Karpas-422 (cell line): Measurements from ENCODE around the gene NDUFAF4. TPM values are rescaled to one million over a fixed set of nuclear protein-coding genes. Genes with fewer than 3 reads are reported as not detected.

Experiments
- DNase-seq: peaks from one replicate; pipeline ENCODE4 v3.0.0-alpha.2; 2015
- H2AFZ ChIP-seq: fragments of 200-600 bp; sonication (generic); 2 replicates; pipeline ENCODE4 v1.6.1; 2014; ENCODE audit warnings: antibody characterized with exemption, low read length, mixed read lengths
- H3K27ac ChIP-seq: fragments of 200-600 bp; sonication (generic); 2 replicates; pipeline ENCODE4 v1.5.1; 2014; ENCODE audit warnings: mild to moderate bottlenecking, low read length, moderate library complexity
- H3K27me3 ChIP-seq: fragments of 200-600 bp; sonication (generic); 2 replicates; pipeline ENCODE4 v1.6.1; 2014; ENCODE audit warnings: low read length, mixed read lengths
- H3K36me3 ChIP-seq: fragments of 200-600 bp; sonication (generic); 2 replicates; pipeline ENCODE4 v1.6.1; 2014; ENCODE audit warnings: low read length, mixed read lengths; ENCODE audit not compliant: insufficient read depth
- H3K4me1 ChIP-seq: fragments of 200-600 bp; sonication (generic); 2 replicates; pipeline ENCODE4 v1.6.1; 2014; ENCODE audit warnings: mild to moderate bottlenecking, low read length, mixed read lengths
- H3K4me2 ChIP-seq: fragments of 200-600 bp; sonication (generic); 2 replicates; pipeline ENCODE4 v1.6.1; 2014; ENCODE audit warnings: low read length, low read depth, mild to moderate bottlenecking; ENCODE audit not compliant: poor library complexity, severe bottlenecking
- H3K4me3 ChIP-seq: fragments of 200-600 bp; sonication (generic); 2 replicates; pipeline ENCODE4 v1.5.1; 2014; ENCODE audit warnings: mild to moderate bottlenecking, antibody characterized with exemption, low read length, mixed read lengths
- H3K79me2 ChIP-seq: fragments of 200-600 bp; sonication (generic); 2 replicates; pipeline ENCODE4 v1.6.1; 2014; ENCODE audit warnings: mild to moderate bottlenecking, low read length, mixed read lengths
- H3K9ac ChIP-seq: fragments of 200-600 bp; sonication (generic); 2 replicates; pipeline ENCODE4 v1.6.0; 2014; ENCODE audit warnings: low read length
- H3K9me2 ChIP-seq: fragments of 200-600 bp; sonication (generic), shearing (Covaris generic); replicated peaks from 2 replicates; pipeline ENCODE4 v1.6.0; 2014; ENCODE audit warnings: mild to moderate bottlenecking, low read length, moderate library complexity; ENCODE audit not compliant: insufficient read depth
- H3K9me3 ChIP-seq: fragments of 300-700, 200-600 bp; sonication (generic); 2 replicates; pipeline ENCODE4 v1.6.1; 2014; ENCODE audit warnings: low read length, mixed read lengths
- H4K20me1 ChIP-seq: fragments of 200-600 bp; sonication (generic); 2 replicates; pipeline ENCODE4 v1.6.1; 2014; ENCODE audit warnings: mild to moderate bottlenecking, antibody characterized with exemption, low read length, low read depth; ENCODE audit not compliant: insufficient read depth
- total RNA-seq: library from RNA; depleted of rRNA; stranded (reverse); fragments of >200 nt; shearing (Covaris generic); gene quantifications from 2 replicates; pipeline ENCODE4 v1.2.3, GENCODE V29; 2014; ENCODE audit warnings: low replicate concordance

Gene NDUFAF4
- total RNA-seq, 1 experiment from 2014 or later, result 45.5 TPM

DNA sequence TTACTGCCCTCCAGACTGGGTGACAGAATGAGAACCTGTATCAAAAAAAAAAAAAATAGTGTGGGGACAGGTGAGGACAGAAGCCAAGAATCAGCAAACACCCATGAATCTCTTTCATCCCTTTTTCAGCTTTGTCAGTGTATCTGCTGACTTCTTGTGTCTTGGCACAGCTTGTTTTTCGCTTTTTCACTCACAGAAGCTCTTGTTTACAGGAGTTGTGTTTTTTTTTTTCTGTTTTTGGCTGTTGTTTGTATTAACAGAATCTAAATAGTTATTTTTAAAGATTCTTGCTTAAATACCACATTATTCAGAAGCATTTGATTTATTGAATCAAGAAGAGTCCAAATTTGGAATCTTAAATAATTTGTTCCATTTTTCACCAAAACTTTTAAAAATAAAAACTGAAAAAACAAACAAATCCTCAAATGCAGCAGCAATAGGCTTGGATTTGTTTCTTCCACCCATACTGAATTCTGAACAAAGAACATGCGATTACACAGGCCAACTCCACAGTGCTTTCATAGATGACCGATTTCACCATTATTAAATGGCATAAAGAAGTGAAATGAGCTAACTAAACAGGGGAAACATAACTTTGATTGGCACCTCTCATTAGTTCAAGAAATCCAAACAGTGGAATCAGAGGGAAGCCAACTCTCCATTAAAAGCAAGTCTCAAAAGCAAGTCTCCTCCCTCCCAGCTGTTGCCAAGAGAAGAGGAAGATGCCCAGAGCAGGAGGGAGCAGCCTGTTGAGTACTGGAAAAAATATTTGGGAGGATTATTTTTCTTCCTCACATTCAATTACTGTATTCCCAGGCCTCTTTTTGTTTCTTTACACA, 33.3 kb downstream of the NDUFAF4 start:
- H4K20me1 ChIP-seq, result no peaks in the 10 kb centered on the region
- no peaks in the 10 kb centered on the region for H3K36me3 ChIP-seq
- no peak overlapping the region for H3K4me2 ChIP-seq
- H3K4me1 ChIP-seq, result no peaks in the 10 kb centered on the region
- H3K9me3 ChIP-seq, result no peaks in the 10 kb centered on the region
- no peak overlapping the region for H3K9ac ChIP-seq
- H3K27ac ChIP-seq, result no peak overlapping the region
- no peaks in the 10 kb centered on the region for H3K9me2 ChIP-seq
- DNase-seq, result no peak
- no peaks in the 10 kb centered on the region for H3K79me2 ChIP-seq
- H2AFZ ChIP-seq, result no peak overlapping the region
- H3K27me3 ChIP-seq, result no peaks in the 10 kb centered on the region
- no peak overlapping the region for H3K4me3 ChIP-seq

DNA sequence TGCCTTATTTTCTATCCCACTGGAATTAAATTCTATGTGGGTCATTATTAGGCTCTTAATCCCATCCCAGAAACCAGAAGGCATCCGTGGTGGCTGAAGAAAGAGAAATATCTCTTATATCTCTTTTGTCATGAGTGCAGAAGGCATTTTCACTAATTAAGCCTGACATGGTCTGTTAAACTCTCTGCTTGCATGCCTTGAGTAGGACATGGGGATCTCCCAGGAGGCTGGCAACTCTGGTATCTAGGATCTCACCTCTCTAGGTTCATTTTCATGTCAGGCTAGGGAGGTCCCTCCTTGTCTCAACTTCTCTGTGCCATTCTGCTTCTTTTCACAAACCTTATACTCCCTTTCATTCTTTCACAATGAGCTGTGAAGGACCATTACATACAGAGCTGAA, 35.1 kb downstream of the NDUFAF4 start:
- no peaks in the 10 kb centered on the region for H3K79me2 ChIP-seq
- no peaks in the 10 kb centered on the region for H3K9me2 ChIP-seq
- H2AFZ ChIP-seq, result no peak overlapping the region
- no peak for DNase-seq
- no peak overlapping the region for H3K9ac ChIP-seq
- H3K9me3 ChIP-seq, result no peaks in the 10 kb centered on the region
- H3K4me3 ChIP-seq, result no peak overlapping the region
- no peaks in the 10 kb centered on the region for H3K27me3 ChIP-seq
- no peaks in the 10 kb centered on the region for H4K20me1 ChIP-seq
- H3K4me2 ChIP-seq, result no peak overlapping the region
- no peaks in the 10 kb centered on the region for H3K36me3 ChIP-seq
- no peaks in the 10 kb centered on the region for H3K4me1 ChIP-seq
- no peak overlapping the region for H3K27ac ChIP-seq

DNA sequence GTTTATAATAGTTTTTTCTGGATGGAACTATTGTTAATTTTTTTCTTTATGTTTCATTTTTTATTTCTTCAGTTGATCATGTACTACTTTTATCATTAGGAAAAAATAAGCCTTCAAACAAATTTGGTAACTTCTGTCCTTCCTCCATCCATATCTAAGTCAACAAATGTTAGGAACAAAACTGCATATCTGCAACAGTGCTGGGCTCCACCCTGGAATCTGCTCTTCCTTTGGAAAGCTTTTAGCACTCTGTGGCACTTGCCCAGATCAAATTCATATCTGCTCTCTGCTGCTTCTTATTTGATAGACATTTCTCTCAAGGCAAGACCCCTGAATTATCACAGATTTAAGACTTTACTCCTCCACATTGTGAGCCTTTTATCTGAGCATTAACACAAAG, 36.1 kb downstream of the NDUFAF4 start:
- Histone ChIP-seq H3K4me3 (no peak overlapping the region), H3K79me2 (no peaks in the 10 kb centered on the region), H3K4me2 (no peak overlapping the region), H4K20me1 (no peaks in the 10 kb centered on the region), H3K9me3 (no peaks in the 10 kb centered on the region), H3K4me1 (no peaks in the 10 kb centered on the region), H3K27me3 (no peaks in the 10 kb centered on the region), H3K36me3 (no peaks in the 10 kb centered on the region), H3K9me2 (no peaks in the 10 kb centered on the region), H3K9ac (no peak overlapping the region), H2AFZ (no peak overlapping the region), H3K27ac (no peak overlapping the region)
- no peak for DNase-seq

DNA sequence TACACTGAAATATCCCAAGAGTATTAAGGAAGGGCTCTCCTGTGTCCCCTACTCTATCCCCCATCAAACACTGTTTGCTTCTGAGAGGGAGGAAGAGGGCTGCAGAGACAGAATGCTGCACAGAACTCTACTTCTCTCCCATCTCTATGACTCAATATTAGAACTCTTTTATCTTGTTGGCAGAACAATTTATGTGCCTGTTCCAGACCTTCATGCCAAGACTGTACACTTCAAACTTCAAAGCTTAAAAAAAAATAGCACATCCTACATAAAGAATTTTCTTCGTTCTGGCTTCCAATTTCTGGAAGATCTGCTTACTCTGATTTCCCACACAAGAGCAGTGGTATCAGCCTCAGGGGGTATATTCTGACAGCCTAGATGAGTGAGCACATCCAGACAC, 40.8 kb downstream of the NDUFAF4 start:
- no peaks in the 10 kb centered on the region for H4K20me1 ChIP-seq
- no peaks in the 10 kb centered on the region for H3K9me3 ChIP-seq
- no peaks in the 10 kb centered on the region for H3K9me2 ChIP-seq
- no peak overlapping the region for H3K4me2 ChIP-seq
- no peak overlapping the region for H3K27ac ChIP-seq
- H3K9ac ChIP-seq, result no peak overlapping the region
- no peak overlapping the region for H3K4me3 ChIP-seq
- H3K27me3 ChIP-seq, result no peaks in the 10 kb centered on the region
- DNase-seq, result no peak
- H3K36me3 ChIP-seq, result no peaks in the 10 kb centered on the region
- H3K4me1 ChIP-seq, result no peaks in the 10 kb centered on the region
- no peaks in the 10 kb centered on the region for H3K79me2 ChIP-seq
- no peak overlapping the region for H2AFZ ChIP-seq

DNA sequence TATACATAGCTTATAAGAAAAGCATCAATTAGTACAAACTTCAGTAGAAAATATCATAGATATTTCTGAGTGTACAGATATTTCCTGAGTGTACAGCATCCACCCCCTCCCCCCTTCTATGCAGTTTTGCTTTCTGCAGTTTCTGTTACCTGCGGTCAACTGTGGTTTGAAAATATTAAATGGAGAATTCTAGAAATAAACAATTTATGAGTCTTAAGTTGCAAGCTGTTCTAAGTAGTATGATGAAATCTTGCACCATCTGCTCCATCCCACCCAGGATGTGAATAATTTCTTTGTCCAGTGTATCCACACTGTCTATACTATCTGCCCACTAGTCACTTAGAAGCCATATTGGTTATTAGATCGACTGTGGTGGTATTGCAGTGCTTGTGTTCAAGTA, 44.6 kb downstream of the NDUFAF4 start:
- Histone ChIP-seq H4K20me1 (no peaks in the 10 kb centered on the region), H3K9ac (no peak overlapping the region), H3K79me2 (no peaks in the 10 kb centered on the region), H3K4me2 (no peak overlapping the region), H3K4me3 (no peak overlapping the region), H3K27ac (no peak overlapping the region), H3K9me2 (no peaks in the 10 kb centered on the region), H3K36me3 (no peaks in the 10 kb centered on the region), H3K4me1 (no peaks in the 10 kb centered on the region), H3K27me3 (no peaks in the 10 kb centered on the region), H2AFZ (no peak overlapping the region), H3K9me3 (no peaks in the 10 kb centered on the region)
- DNase-seq, result no peak

DNA sequence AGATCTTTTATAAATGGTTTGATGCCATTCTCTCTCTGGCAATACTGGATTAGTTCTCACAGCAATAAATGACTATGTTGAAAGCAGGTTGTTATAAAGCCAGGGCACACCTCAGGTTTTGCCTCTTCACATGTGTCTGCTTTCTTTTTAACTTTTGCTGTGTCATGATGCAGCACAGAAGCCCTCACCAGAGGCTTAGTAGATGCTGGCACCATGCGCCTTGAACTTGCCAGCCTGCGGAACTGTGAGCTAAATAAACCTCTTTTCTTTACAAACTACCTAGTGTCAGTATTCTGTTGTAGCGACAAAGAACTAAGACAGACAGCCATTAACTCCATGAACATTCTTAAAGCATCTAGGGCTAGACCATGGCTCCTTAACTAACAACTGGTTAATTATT, 45.1 kb downstream of the NDUFAF4 start:
- Histone ChIP-seq H3K36me3 (no peaks in the 10 kb centered on the region), H2AFZ (no peak overlapping the region), H3K4me3 (no peak overlapping the region), H4K20me1 (no peaks in the 10 kb centered on the region), H3K79me2 (no peaks in the 10 kb centered on the region), H3K4me1 (no peaks in the 10 kb centered on the region), H3K9me2 (no peaks in the 10 kb centered on the region), H3K27ac (no peak overlapping the region), H3K9ac (no peak overlapping the region), H3K4me2 (no peak overlapping the region), H3K9me3 (no peaks in the 10 kb centered on the region), H3K27me3 (no peaks in the 10 kb centered on the region)
- no peak for DNase-seq

DNA sequence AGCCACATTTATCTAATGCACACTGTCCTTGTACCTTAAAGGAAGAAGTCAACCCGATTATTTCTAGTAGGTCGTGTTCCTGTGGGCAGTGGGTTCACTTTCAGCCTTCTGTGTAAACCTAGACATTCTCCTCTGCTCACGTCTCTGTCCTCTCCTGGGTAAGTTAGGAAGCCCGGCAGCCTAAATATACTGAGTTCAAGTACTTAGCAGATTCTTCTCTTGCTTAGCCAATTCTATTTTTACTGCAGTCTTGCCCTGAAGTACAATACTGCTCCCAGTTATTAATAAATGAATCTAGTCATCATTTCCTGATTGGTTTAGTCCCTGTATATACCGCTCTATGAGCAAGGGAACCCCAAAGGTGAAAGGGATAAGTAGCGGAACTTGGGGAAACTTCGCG, 45.8 kb downstream of the NDUFAF4 start:
- Histone ChIP-seq H3K4me1 (no peaks in the 10 kb centered on the region), H2AFZ (no peak overlapping the region), H3K9me2 (no peaks in the 10 kb centered on the region), H3K27ac (no peak overlapping the region), H3K9me3 (no peaks in the 10 kb centered on the region), H3K4me3 (no peak overlapping the region), H3K9ac (no peak overlapping the region), H4K20me1 (no peaks in the 10 kb centered on the region), H3K36me3 (no peaks in the 10 kb centered on the region), H3K4me2 (no peak overlapping the region), H3K27me3 (no peaks in the 10 kb centered on the region), H3K79me2 (no peaks in the 10 kb centered on the region)
- DNase-seq, result no peak

DNA sequence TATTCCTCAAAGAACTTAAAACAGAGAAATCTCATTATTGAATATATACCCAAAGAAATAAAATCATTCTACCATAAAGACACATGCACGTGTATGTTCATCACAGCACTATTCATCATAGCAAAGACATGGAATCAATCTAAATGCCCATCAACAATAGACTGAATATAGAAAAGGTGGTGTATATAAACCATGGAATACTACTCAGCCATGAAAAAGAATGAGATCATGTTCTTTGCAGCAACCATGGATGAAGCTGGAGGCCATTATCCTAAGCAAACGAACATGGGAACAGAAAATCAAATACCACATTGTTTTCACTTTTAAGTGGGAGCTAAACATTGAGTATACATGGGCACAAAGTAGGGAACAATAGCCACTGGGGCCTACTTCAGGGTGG, 48.1 kb downstream of the NDUFAF4 start:
- no peak overlapping the region for H3K27ac ChIP-seq
- no peak overlapping the region for H3K9ac ChIP-seq
- no peak overlapping the region for H3K4me2 ChIP-seq
- H3K9me3 ChIP-seq, result no peaks in the 10 kb centered on the region
- no peaks in the 10 kb centered on the region for H4K20me1 ChIP-seq
- no peaks in the 10 kb centered on the region for H3K27me3 ChIP-seq
- H3K4me1 ChIP-seq, result no peaks in the 10 kb centered on the region
- no peaks in the 10 kb centered on the region for H3K36me3 ChIP-seq
- H3K9me2 ChIP-seq, result no peaks in the 10 kb centered on the region
- H3K79me2 ChIP-seq, result no peaks in the 10 kb centered on the region
- H2AFZ ChIP-seq, result no peak overlapping the region
- no peak overlapping the region for H3K4me3 ChIP-seq
- no peak for DNase-seq
